Measurements from ENCODE around the gene TSEN2. TPM values are rescaled to one million over a fixed set of nuclear protein-coding genes. Genes with fewer than 3 reads are reported as not detected.
A peak's percentile ranks its signal among the peaks of the same experiment; 100 is the strongest.

TSEN2 gene
- total RNA-seq, 2 donors from 2014 or later = 16.6 to 18.2 TPM

- no peak overlapping the region for H3K27ac ChIP-seq (ENCODE audit: low read depth, low read length)
- H3K27ac Mint-ChIP-seq = no peak overlapping the region
- H3K4me1 ChIP-seq (ENCODE audit: control insufficient read depth, insufficient read depth, low read length) = no peaks in the 10 kb centered on the region
- no peak for TF ChIP-seq CTCF (conservative IDR thresholded peaks at IDR 0.05)
- H3K9ac ChIP-seq (ENCODE audit: extremely low read depth, low read length, poor library complexity, severe bottlenecking) = no peak overlapping the region
- DNase-seq = no peak
- H3K36me3 ChIP-seq (ENCODE audit: control insufficient read depth, insufficient read depth, low read length) = no peaks in the 10 kb centered on the region
- no peak overlapping the region for H3K4me3 Mint-ChIP-seq
- no peaks in the 10 kb centered on the region for H3K9me3 Mint-ChIP-seq
- WGBS, 2 experiments (ENCODE audit: insufficient coverage in 1 of 2, insufficient read length in 1 of 2) = 78 to 81% methylated on average over 4 to 5 of the region's 5 CpGs
- H3K27me3 Mint-ChIP-seq (ENCODE audit: insufficient read depth) = peaks cover 9% of the 10 kb centered on the region
- H3K27me3 ChIP-seq (ENCODE audit: control insufficient read depth, insufficient read depth, low read length, poor library complexity, severe bottlenecking) = peaks cover 5% of the 10 kb centered on the region
- H3K9me3 ChIP-seq (ENCODE audit: control insufficient read depth, low read length) = no peaks in the 10 kb centered on the region
- peaks cover 9% of the 10 kb centered on the region for H3K4me1 Mint-ChIP-seq
- H3K36me3 Mint-ChIP-seq (ENCODE audit: low read depth) = no peaks in the 10 kb centered on the region
- no peak overlapping the region for H3K4me3 ChIP-seq (ENCODE audit: low read length)
Observed at GRCh38 chr3:12470111-12470510, 14.2 kb upstream of the TSEN2 start.

DNA sequence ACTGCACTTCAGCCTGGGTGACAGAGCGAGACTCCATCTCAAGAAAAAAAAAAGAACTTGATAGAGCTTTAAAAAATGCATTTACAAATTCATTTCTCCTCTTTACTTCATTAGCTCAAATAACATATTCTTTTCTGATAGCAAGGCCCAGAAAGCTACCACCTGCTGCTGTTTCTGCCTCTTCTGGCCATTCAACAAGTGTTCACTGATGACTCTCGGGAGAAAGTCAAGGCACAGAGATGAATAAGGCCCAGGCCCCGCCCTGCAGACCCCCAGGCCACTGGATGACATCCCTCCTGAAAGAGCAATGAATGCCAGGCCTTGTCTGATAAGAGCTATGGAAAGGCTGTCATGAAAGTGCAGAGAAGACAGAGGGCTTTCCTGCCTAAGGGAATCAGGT, 13.6 kb upstream of the TSEN2 start:
- Mint-ChIP-seq H3K36me3 (ENCODE audit: low read depth) (no peaks in the 10 kb centered on the region), H3K4me1 (peaks cover 8% of the 10 kb centered on the region), H3K27me3 (ENCODE audit: insufficient read depth) (peaks cover 9% of the 10 kb centered on the region), H3K9me3 (no peaks in the 10 kb centered on the region), H3K27ac (no peak overlapping the region), H3K4me3 (no peak overlapping the region)
- H3K27ac ChIP-seq (ENCODE audit: low read depth, low read length) = no peak overlapping the region
- H3K4me1 ChIP-seq (ENCODE audit: control insufficient read depth, insufficient read depth, low read length) = no peaks in the 10 kb centered on the region
- H3K9me3 ChIP-seq (ENCODE audit: control insufficient read depth, low read length) = no peaks in the 10 kb centered on the region
- no peak for DNase-seq
- no peak overlapping the region for H3K9ac ChIP-seq (ENCODE audit: extremely low read depth, low read length, poor library complexity, severe bottlenecking)
- no peaks in the 10 kb centered on the region for H3K36me3 ChIP-seq (ENCODE audit: control insufficient read depth, insufficient read depth, low read length)
- no peak for TF ChIP-seq CTCF (conservative IDR thresholded peaks at IDR 0.05)
- WGBS, 2 experiments (ENCODE audit: insufficient coverage in 1 of 2, insufficient read length in 1 of 2) = 92 to 94% methylated on average over 2 to 3 of the region's 3 CpGs
- H3K4me3 ChIP-seq (ENCODE audit: low read length) = no peak overlapping the region
- peaks cover 5% of the 10 kb centered on the region for H3K27me3 ChIP-seq (ENCODE audit: control insufficient read depth, insufficient read depth, low read length, poor library complexity, severe bottlenecking)

- no peaks in the 10 kb centered on the region for H3K36me3 Mint-ChIP-seq (ENCODE audit: low read depth)
- Histone ChIP-seq H3K9ac (ENCODE audit: extremely low read depth, low read length, poor library complexity, severe bottlenecking) (no peak overlapping the region), H3K4me1 (ENCODE audit: control insufficient read depth, insufficient read depth, low read length) (no peaks in the 10 kb centered on the region), H3K4me3 (ENCODE audit: low read length) (no peak overlapping the region), H3K27ac (ENCODE audit: low read depth, low read length) (no peak overlapping the region), H3K27me3 (ENCODE audit: control insufficient read depth, insufficient read depth, low read length, poor library complexity, severe bottlenecking) (peaks cover 5% of the 10 kb centered on the region), H3K36me3 (ENCODE audit: control insufficient read depth, insufficient read depth, low read length) (no peaks in the 10 kb centered on the region), H3K9me3 (ENCODE audit: control insufficient read depth, low read length) (no peaks in the 10 kb centered on the region)
- peak; percentile 62 for DNase-seq
- no peak overlapping the region for H3K4me3 Mint-ChIP-seq
- H3K27me3 Mint-ChIP-seq (ENCODE audit: insufficient read depth) = peaks cover 12% of the 10 kb centered on the region
- WGBS, 2 experiments (ENCODE audit: insufficient coverage in 1 of 2, insufficient read length in 1 of 2) = 77 to 79% methylated on average over 8 to 11 of the region's 11 CpGs
- peaks cover 3% of the 10 kb centered on the region for H3K4me1 Mint-ChIP-seq
- no peak overlapping the region for H3K27ac Mint-ChIP-seq
- no peaks in the 10 kb centered on the region for H3K9me3 Mint-ChIP-seq
- TF ChIP-seq CTCF (conservative IDR thresholded peaks at IDR 0.05) = peak; percentile 49
Observed at GRCh38 chr3:12471241-12471640, 13.0 kb upstream of the TSEN2 start.
